Stomach smooth muscle (tissue), 2 donors: Measurements from ENCODE around the gene AGFG1.

Source experiments
- H3K27ac ChIP-seq: one replicate; pipeline ENCODE4 v1.7.0; 2013; ENCODE audit warnings: mild to moderate bottlenecking, low read length, inconsistent platforms
- H3K27me3 ChIP-seq, 2 donors: one replicate each; pipeline ENCODE4 v1.7.0; 2013; ENCODE audit warnings: low read length in 2 of 2; ENCODE audit not compliant: insufficient read depth in 2 of 2, control insufficient read depth in 1 of 2
- H3K36me3 ChIP-seq, 2 donors: one replicate each; pipeline ENCODE4 v1.7.0; 2013; ENCODE audit warnings: low read length in 2 of 2; ENCODE audit not compliant: control insufficient read depth in 2 of 2, insufficient read depth in 2 of 2
- H3K4me1 ChIP-seq: one replicate; pipeline ENCODE4 v1.7.0; 2013; ENCODE audit warnings: low read length; ENCODE audit not compliant: control insufficient read depth, insufficient read depth
- H3K4me3 ChIP-seq, 2 donors: one replicate each; pipeline ENCODE4 v1.7.0; 2013; ENCODE audit warnings: low read length in 2 of 2
- H3K9ac ChIP-seq, 2 donors: one replicate each; pipeline ENCODE4 v1.7.0; 2013; ENCODE audit warnings: low read length in 2 of 2, mild to moderate bottlenecking in 1 of 2
- H3K9me3 ChIP-seq, 2 donors: one replicate each; pipeline ENCODE4 v1.7.0; 2013; ENCODE audit warnings: low read length in 2 of 2; ENCODE audit not compliant: control insufficient read depth in 2 of 2
- donor health status: healthy.
- donor health status: Pancreatic carcinoma.

AGFG1 gene, protein sequence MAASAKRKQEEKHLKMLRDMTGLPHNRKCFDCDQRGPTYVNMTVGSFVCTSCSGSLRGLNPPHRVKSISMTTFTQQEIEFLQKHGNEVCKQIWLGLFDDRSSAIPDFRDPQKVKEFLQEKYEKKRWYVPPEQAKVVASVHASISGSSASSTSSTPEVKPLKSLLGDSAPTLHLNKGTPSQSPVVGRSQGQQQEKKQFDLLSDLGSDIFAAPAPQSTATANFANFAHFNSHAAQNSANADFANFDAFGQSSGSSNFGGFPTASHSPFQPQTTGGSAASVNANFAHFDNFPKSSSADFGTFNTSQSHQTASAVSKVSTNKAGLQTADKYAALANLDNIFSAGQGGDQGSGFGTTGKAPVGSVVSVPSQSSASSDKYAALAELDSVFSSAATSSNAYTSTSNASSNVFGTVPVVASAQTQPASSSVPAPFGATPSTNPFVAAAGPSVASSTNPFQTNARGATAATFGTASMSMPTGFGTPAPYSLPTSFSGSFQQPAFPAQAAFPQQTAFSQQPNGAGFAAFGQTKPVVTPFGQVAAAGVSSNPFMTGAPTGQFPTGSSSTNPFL

GRCh38 chr2:227471924-227472264 lies at the start of gene AGFG1:
TSS of gene AGFG1 (plus strand) at chr2:227472156. CDS start at chr2:227472422, 266 bp downstream.
- Histone ChIP-seq H3K9me3 (no peaks in the 10 kb centered on the region), H3K36me3 (no peaks in the 10 kb centered on the region), H3K27me3 (no peaks in the 10 kb centered on the region), H3K4me1 (peaks cover 3% of the 10 kb centered on the region), H3K4me3 (peak within 1 kb of the TSS; percentile 58 to 83), H3K27ac (peak within 1 kb of the TSS; percentile 49), H3K9ac (peak within 1 kb of the TSS; percentile 62 to 71)

DNA sequence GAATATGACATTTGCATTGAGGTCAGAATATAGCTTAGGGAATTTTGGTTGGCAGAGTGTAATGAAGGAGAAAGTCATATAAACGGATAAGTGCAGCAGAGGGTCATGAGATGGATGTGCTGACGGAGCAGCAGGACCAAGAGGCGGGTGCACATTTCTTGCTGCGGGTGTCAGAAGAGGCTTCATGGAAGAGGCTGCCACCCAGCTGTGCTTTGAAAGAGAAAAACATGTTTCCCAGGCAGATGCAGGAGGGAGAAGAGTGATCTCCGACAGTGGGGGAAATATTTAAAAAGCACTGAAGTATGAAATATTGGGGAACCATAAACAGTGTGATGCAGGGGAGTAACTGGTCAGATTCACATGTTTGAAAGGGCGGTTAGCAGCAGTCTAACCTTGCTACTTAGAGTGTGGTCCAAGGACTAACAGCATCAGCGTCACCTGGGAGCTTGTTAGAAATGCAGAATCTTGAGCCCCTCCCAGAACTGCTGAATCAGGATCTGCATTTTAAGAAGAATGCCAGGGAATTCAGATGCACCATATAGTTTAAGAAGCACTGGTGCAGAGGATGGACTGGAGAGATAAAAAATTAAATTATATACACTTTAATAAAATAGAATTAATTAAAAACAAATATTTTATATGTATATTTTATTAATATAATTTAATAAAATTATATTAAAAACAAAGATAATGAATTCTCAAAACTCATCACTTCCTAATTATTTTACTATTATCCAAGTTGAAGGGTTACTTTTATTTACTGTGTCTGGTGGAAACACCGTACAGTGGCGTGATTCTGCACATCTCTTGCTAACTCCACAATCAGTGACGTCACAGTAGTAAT lies 48.1 kb upstream of the AGFG1 start:
- Histone ChIP-seq H3K4me3 (no peak overlapping the region), H3K27me3 (no peaks in the 10 kb centered on the region), H3K27ac (no peak overlapping the region), H3K9me3 (no peaks in the 10 kb centered on the region), H3K36me3 (no peaks in the 10 kb centered on the region), H3K4me1 (no peaks in the 10 kb centered on the region), H3K9ac (no peak overlapping the region)

DNA sequence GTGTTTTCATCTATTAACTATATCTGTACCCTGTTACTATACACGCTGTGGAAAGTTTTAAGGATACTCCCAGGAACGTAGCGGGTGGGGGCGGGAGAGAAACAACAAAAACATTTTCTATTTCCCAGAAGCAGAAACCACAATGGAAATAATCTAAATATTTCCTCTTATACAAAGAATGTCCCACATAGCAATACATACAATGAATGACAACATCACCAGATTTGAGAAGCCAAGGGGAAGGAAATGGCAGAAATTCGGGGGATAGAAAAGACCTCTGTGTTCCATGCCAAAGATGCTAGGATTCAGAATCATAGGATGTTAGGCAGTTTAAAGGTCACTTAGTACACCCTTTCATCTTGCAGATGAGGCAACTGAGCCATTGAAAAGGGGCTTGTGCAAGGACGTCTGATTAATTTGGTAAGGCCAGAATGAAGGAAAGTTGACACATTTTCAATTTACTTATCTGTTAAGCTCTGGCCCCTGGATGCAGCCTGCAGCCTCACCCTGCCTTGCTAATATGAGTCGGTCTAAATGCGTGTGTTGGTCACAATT lies 43.1 kb upstream of the AGFG1 start:
- Histone ChIP-seq H3K4me1 (no peaks in the 10 kb centered on the region), H3K27me3 (no peaks in the 10 kb centered on the region), H3K9me3 (peaks cover 2 to 11% of the 10 kb centered on the region in 2 donors), H3K9ac (no peak overlapping the region), H3K36me3 (no peaks in the 10 kb centered on the region), H3K27ac (no peak overlapping the region), H3K4me3 (no peak overlapping the region)

DNA sequence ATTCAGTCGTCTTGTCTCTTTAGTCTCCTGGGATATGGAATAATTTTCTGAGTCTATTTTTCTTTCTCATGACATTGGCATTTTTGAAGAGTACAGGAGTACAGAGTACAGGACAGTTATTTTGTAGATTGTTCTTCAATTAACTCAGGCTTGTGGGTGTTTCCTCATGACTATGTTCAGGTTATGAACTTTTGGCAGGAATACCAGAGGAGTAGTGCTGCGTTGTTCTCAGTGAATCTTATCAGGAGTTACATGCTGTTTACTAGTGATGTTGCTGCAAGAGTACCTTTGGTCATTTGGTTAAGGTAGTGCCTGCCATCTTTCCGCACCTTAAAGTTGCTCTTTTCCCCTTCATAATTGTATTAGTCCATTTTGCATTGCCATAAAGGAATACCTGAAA lies 41.3 kb upstream of the AGFG1 start:
- peaks cover 2 to 11% of the 10 kb centered on the region in 2 donors for H3K9me3 ChIP-seq
- no peak overlapping the region for H3K9ac ChIP-seq
- H3K4me3 ChIP-seq = no peak overlapping the region
- H3K36me3 ChIP-seq = no peaks in the 10 kb centered on the region
- H3K4me1 ChIP-seq = no peaks in the 10 kb centered on the region
- no peak overlapping the region for H3K27ac ChIP-seq
- H3K27me3 ChIP-seq = no peaks in the 10 kb centered on the region

DNA sequence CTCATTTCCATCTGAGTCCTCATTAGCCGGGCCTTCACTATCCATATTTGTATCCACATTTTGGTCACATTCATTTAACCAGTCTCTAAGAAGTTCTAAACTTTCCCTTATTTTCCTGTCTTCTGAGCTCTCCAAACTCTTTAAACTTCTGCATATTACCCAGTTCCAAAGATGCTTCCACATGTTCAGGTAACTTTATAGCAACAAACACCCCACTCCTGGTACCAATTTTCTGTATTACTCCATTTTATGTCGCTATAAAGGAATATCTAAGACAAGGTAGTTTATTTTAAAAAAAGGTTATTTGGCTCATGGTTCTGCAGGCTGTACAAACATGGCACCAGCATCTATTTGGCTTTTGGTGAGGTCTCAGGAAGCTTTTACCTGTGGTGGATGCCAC lies 38.8 kb upstream of the AGFG1 start:
- no peaks in the 10 kb centered on the region for H3K27me3 ChIP-seq
- H3K9ac ChIP-seq = no peak overlapping the region
- H3K4me3 ChIP-seq = no peak overlapping the region
- H3K36me3 ChIP-seq = no peaks in the 10 kb centered on the region
- peaks cover 2 to 11% of the 10 kb centered on the region in 2 donors for H3K9me3 ChIP-seq
- no peak overlapping the region for H3K27ac ChIP-seq
- no peaks in the 10 kb centered on the region for H3K4me1 ChIP-seq

DNA sequence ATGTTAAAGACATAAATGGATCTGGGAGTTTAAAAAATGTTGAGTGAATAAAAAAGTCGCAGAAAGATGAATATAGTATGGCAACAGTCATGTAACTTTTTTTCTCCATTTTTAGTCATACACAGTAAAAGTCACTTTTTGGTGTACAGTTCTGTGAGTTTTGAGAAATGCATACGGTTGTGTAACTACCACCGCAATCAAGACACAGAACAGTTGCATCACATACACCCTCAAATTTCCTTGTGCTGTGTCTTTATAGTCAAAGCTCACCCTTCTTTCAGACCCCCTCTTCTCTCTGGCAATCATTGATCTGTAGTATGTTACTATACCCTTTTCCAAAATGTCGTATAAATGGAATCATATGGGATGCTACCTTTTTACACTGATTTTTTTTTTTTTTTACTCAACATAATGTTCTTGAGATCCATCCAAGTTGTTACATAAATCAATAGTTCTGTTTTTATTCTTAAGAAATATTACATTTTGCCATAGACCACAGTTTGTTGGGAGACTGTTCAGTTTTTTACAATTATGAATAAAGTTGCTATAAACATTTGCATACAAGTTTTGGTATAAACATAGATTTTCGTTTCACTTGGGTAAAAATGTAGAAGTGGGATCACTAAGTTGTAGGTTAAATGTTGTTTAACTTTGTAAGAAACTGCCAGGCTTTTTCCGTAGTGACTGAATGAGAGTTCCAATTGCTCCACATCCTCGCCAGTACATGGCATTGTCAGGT lies 35.4 kb upstream of the AGFG1 start:
- H3K9ac ChIP-seq = no peak overlapping the region
- H3K36me3 ChIP-seq = no peaks in the 10 kb centered on the region
- no peaks in the 10 kb centered on the region for H3K4me1 ChIP-seq
- no peak overlapping the region for H3K27ac ChIP-seq
- H3K27me3 ChIP-seq = no peaks in the 10 kb centered on the region
- no peak overlapping the region for H3K4me3 ChIP-seq
- peaks cover 2 to 11% of the 10 kb centered on the region in 2 donors for H3K9me3 ChIP-seq

GRCh38 chr2:227439214-227439613 lies 32.7 kb upstream of the AGFG1 start:
- Histone ChIP-seq H3K9ac (no peak overlapping the region), H3K27me3 (no peaks in the 10 kb centered on the region), H3K36me3 (no peaks in the 10 kb centered on the region), H3K27ac (no peak overlapping the region), H3K4me3 (no peak overlapping the region), H3K4me1 (no peaks in the 10 kb centered on the region), H3K9me3 (no peaks in the 10 kb centered on the region)

- H3K36me3 ChIP-seq = no peaks in the 10 kb centered on the region
- no peaks in the 10 kb centered on the region for H3K4me1 ChIP-seq
- no peaks in the 10 kb centered on the region for H3K9me3 ChIP-seq
- H3K27me3 ChIP-seq = no peaks in the 10 kb centered on the region
- H3K9ac ChIP-seq = no peak overlapping the region
- H3K4me3 ChIP-seq = no peak overlapping the region
- H3K27ac ChIP-seq = no peak overlapping the region
Observed at GRCh38 chr2:227442639-227443038, 29.3 kb upstream of the AGFG1 start.

DNA sequence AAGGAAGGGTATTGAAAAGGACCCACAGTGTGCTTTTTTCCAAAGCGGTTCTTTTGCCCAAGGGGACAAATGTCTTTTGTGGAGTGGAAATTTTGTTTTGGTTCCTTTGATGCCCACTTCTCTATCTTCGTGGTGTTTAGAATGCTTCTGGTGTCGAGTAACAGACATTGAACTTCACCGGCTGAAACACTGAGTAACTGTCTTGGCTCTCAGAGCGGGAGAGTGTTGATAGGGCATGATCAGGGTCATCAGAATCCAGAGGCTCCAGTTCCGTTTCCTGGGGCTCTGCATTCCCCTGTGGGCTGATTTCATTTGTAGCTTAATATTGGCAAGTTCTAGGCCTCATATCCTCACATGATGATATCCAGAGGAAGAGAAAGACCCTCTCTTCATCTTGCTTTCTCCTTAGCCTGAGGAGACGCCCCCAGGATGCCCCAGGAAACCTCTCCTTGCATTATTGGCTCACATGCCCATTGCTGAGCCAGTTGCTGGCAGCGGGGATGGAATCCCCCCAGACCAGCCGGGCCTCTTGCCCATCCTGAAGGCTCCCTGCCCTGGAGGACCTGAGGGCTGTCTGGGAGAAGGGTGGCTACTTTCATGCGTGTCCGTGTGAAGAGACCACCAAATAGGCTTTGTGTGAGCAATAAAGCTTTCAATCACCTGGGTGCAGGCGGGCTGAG lies 27.9 kb upstream of the AGFG1 start:
- Histone ChIP-seq H3K4me1 (no peaks in the 10 kb centered on the region), H3K4me3 (no peak overlapping the region), H3K9me3 (no peaks in the 10 kb centered on the region), H3K27ac (no peak overlapping the region), H3K27me3 (no peaks in the 10 kb centered on the region), H3K9ac (no peak overlapping the region), H3K36me3 (no peaks in the 10 kb centered on the region)

DNA sequence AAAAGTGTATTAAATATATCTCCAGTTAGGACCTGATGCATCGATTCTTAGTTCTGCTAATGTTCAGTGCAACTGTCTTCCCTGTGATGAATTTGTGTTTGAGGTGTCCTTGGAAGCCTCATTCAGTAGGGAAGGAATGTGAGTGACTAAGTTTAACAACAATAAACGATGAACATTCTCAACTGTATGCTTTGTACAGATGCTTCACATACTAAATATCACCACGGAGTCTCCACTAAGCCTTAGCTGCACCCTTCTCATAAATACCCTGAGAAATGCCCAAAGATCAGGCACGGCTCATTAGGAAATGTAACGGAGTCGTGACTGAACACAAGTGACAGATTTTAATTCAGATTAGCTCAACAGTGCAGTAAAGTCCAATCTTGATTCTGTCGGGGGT lies 24.4 kb upstream of the AGFG1 start:
- Histone ChIP-seq H3K9me3 (no peaks in the 10 kb centered on the region), H3K4me3 (no peak overlapping the region), H3K4me1 (no peaks in the 10 kb centered on the region), H3K27ac (no peak overlapping the region), H3K36me3 (no peaks in the 10 kb centered on the region), H3K9ac (no peak overlapping the region), H3K27me3 (no peaks in the 10 kb centered on the region)
